K562 (cell line): ENCODE measurements around the gene RPL38. TPM values are rescaled to one million over a fixed set of nuclear protein-coding genes. Genes with fewer than 3 reads are reported as not detected.

Experiments used
- ATAC-seq: fragments of 200-7000 bp; cut with Tn5 transposase; 3 replicates; pipeline ENCODE4 v1.9.1; 2020; ENCODE audit warnings: moderate library complexity
- BruUV-seq: library from RNA; stranded (reverse); fragments of 400-500 nt; replicated peaks from 2 replicates; lab custom pipeline; 2021; lab: Mats Ljungman, UMichigan
- CTCF ChIA-PET: fragments of 300-600 bp; formaldehyde crosslinking; extraction: SDS; loops from one replicate; lab custom pipeline; 2021; ENCODE audit warnings: low intra/inter-chr PET ratio; lab: Yijun Ruan, JAX
- POLR2A ChIA-PET: fragments of 300-600, 350-650 bp; sonication (Branson Sonifier 250); formaldehyde crosslinking; extraction: SDS; loops from one replicate; lab custom pipeline; 2021; ENCODE audit warnings: antibody characterized with exemption, inconsistent platforms; lab: Yijun Ruan, JAX
- DNase-seq, 4 experiments: peaks; one replicate each; pipeline versions ENCODE4 v3.0.0 to v3.0.0-alpha.2; 2011 to 2018; ENCODE audit warnings: low spot score in 3 of 4, mixed read lengths in 3 of 4; ENCODE audit errors: extremely low read depth in 1 of 4
- FAIRE-seq: peaks from 2 replicates; lab custom pipeline; 2011; peaks lifted over from hg19 to GRCh38; lab: Jason Lieb, UNC
- H2AFZ ChIP-seq: 2 replicates; pipeline ENCODE4 v1.6.0; 2011; ENCODE audit warnings: low read depth, low read length, control low read depth, inconsistent platforms
- H3K27ac ChIP-seq: fragments of 200-600 bp; 3 replicates; pipeline ENCODE4 v1.8.0; 2011; ENCODE audit warnings: low read depth, mild to moderate bottlenecking, control low read depth, inconsistent platforms, low read length, moderate library complexity, mixed read lengths; ENCODE audit errors: extremely low read depth
- H3K27me3 ChIP-seq, 2 experiments: fragments of 300-600 bp in 1 of 2; 2 replicates in 1 of 2; 3 replicates in 1 of 2; pipeline versions ENCODE4 v1.6.0 to v1.8.0; 2011; ENCODE audit warnings: inconsistent platforms in 2 of 2, low read length in 2 of 2, mild to moderate bottlenecking in 1 of 2, mixed read lengths in 1 of 2, moderate library complexity in 1 of 2; ENCODE audit not compliant: control insufficient read depth in 2 of 2, insufficient read depth in 2 of 2
- H3K36me3 ChIP-seq: fragments of 300-600 bp; 3 replicates; pipeline ENCODE4 v1.8.0; 2011; ENCODE audit warnings: mild to moderate bottlenecking, low read length, inconsistent platforms; ENCODE audit not compliant: control insufficient read depth, insufficient read depth
- H3K4me1 ChIP-seq, 2 experiments: fragments of 200-600 bp in 1 of 2; replicated peaks in 1 of 2; 2 replicates in 1 of 2; 3 replicates in 1 of 2; pipeline versions ENCODE4 v1.5.1 to v1.8.0; 2011; ENCODE audit warnings: inconsistent platforms in 2 of 2, low read length in 2 of 2, mild to moderate bottlenecking in 1 of 2, mixed read lengths in 1 of 2, moderate library complexity in 1 of 2; ENCODE audit not compliant: control insufficient read depth in 2 of 2, insufficient read depth in 2 of 2
- H3K4me2 ChIP-seq: 2 replicates; pipeline ENCODE4 v1.6.1; 2011; ENCODE audit warnings: low read length, control low read depth, inconsistent platforms, mixed read lengths; ENCODE audit not compliant: insufficient read depth
- H3K4me3 ChIP-seq: fragments of 200-600 bp; sonication (generic), shearing (Covaris generic); 2 replicates; pipeline ENCODE4 v1.5.1; 2016; ENCODE audit warnings: control low read depth, inconsistent platforms
- H3K79me2 ChIP-seq: fragments of 200-600 bp; 3 replicates; pipeline ENCODE4 v1.8.0; 2011; ENCODE audit warnings: low read length, inconsistent platforms; ENCODE audit not compliant: control insufficient read depth, insufficient read depth
- H3K9ac ChIP-seq, 2 experiments: 2 replicates each; pipeline versions ENCODE4 v1.6.0 to v1.6.1; 2011; ENCODE audit warnings: low read depth in 2 of 2, low read length in 2 of 2, control low read depth in 1 of 2, inconsistent platforms in 1 of 2, mild to moderate bottlenecking in 1 of 2, mixed read lengths in 1 of 2; ENCODE audit not compliant: insufficient read depth in 1 of 2
- H3K9me1 ChIP-seq: one replicate; pipeline ENCODE4 v1.6.0; 2011; ENCODE audit warnings: inconsistent platforms, mild to moderate bottlenecking, low read length, moderate library complexity; ENCODE audit not compliant: control insufficient read depth, insufficient read depth
- H3K9me3 ChIP-seq: replicated peaks from 2 replicates; pipeline ENCODE4 v1.5.1; 2011; ENCODE audit warnings: low read depth, low read length, inconsistent platforms; ENCODE audit not compliant: control insufficient read depth, insufficient read depth
- H4K20me1 ChIP-seq: replicated peaks from 2 replicates; pipeline ENCODE4 v1.6.1; 2011; ENCODE audit warnings: low read length, inconsistent platforms, mixed read lengths; ENCODE audit not compliant: control insufficient read depth, insufficient read depth
- BHLHE40 ChIP-seq: IDR thresholded peaks from 2 replicates; pipeline ENCODE4 v1.6.1; 2011; ENCODE audit warnings: low read length, improper control_type of control experiment
- DNMT1 ChIP-seq: fragments of 450-650 bp; IDR thresholded peaks from 2 replicates; pipeline ENCODE4 v1.6.1; 2016; ENCODE audit warnings: antibody characterized with exemption, mild to moderate bottlenecking
- EHMT2 ChIP-seq: fragments of 450-650 bp; IDR thresholded peaks from 2 replicates; pipeline ENCODE4 v1.6.1; 2018; ENCODE audit warnings: antibody characterized with exemption
- KDM2B ChIP-seq: fragments of 250-450 bp; sonication (Bioruptor Pico); IDR thresholded peaks from 2 replicates; pipeline ENCODE4 v1.8.0; 2021; ENCODE audit warnings: mild to moderate bottlenecking, moderate library complexity
- L3MBTL2 ChIP-seq: fragments of 450-650 bp; IDR thresholded peaks from 2 replicates; pipeline ENCODE4 v1.6.1; 2016; ENCODE audit warnings: mild to moderate bottlenecking, moderate library complexity
- POLR2G ChIP-seq: fragments of 200-400 bp; formaldehyde crosslinking; IDR thresholded peaks from 2 replicates; pipeline ENCODE4 v1.6.1; 2017; ENCODE audit warnings: low read depth, mild to moderate bottlenecking, antibody characterized with exemption, low read length, moderate library complexity
- TBL1XR1 ChIP-seq, 2 experiments: IDR thresholded peaks; 2 replicates each; pipeline ENCODE4 v1.6.1; 2012; ENCODE audit warnings: improper control_type of control experiment in 2 of 2, low read length in 2 of 2, mild to moderate bottlenecking in 1 of 2
- ZC3H11A ChIP-seq: IDR thresholded peaks from 2 replicates; pipeline ENCODE4 v1.6.1; 2012; ENCODE audit warnings: low read depth, low read length, improper control_type of control experiment
- ZNF398 ChIP-seq: fragments of 250-450 bp; sonication (Bioruptor Pico); IDR thresholded peaks from 2 replicates; pipeline ENCODE4 v1.8.0; 2021; ENCODE audit warnings: moderate library complexity, mild to moderate bottlenecking, inconsistent platforms
- ZNF696 ChIP-seq: fragments of 250-450 bp; sonication (Bioruptor Pico); conservative IDR thresholded peaks from 2 replicates; pipeline ENCODE4 v1.4.0; 2020; ENCODE audit warnings: mild to moderate bottlenecking, moderate library complexity
- ZNF785 ChIP-seq: fragments of 250-450 bp; sonication (Bioruptor Pico); IDR thresholded peaks from 2 replicates; pipeline ENCODE4 v1.4.0; 2020; ENCODE audit warnings: mild to moderate bottlenecking
- WGBS: fragments of 100-300 bp; shearing (Covaris generic); methylation state at CpG from one replicate; pipeline ENCODE4 v1.1.6; 2016; ENCODE audit warnings: low coverage, mixed read lengths; ENCODE audit not compliant: insufficient coverage; ENCODE audit errors: missing lambda C conversion rate; 5-methylcytosine and 5-hydroxymethylcytosine counted together
- in situ Hi-C: fragments of 300-500 bp; cut with MboI; formaldehyde crosslinking; loops from 4 replicates; pipeline ENCODE4 v1.15.0; 2018; ENCODE audit warnings: inconsistent platforms, mixed read lengths
- intact Hi-C: fragments of 100-400 bp; cut with micrococcal nuclease; formaldehyde crosslinking; loops from 2 replicates; pipeline ENCODE4 v1.14.2; 2022
- polyA plus RNA-seq, 8 experiments: library from polyadenylated mRNA; depleted of rRNA in 4 of 8; stranded (reverse) in 5 of 8; unstranded in 3 of 8; fragments of >200 nt; fragmentation: Nextera tagmentation in 2 of 8; fragmentation: Illumina TruSeq in 1 of 8; extraction: Ambion mirVana in 2 of 8; extraction: Trizol in 1 of 8; gene quantifications; 2 replicates each; pipeline versions ENCODE4 v1.2.1 to v1.2.3, GENCODE V29; 2011 to 2014; ENCODE audit warnings: inconsistent platforms in 1 of 8, missing spikeins in 1 of 8
- total RNA-seq, 7 experiments: library from RNA; depleted of rRNA in 6 of 7; stranded (reverse); fragments of >200 nt in 6 of 7; fragmentation: Illumina TruSeq in 2 of 7; extraction: Trizol in 2 of 7; gene quantifications; 2 replicates each; pipeline versions ENCODE4 v1.2.1 to v1.2.3, GENCODE V29; 2011 to 2021; ENCODE audit warnings: low replicate concordance in 1 of 7
- TF ChIP-seq, protein P1 (sequence below), 2 experiments: fragments of 450-650 bp; IDR thresholded peaks; 2 replicates each; pipeline ENCODE4 v1.6.1; 2016; ENCODE audit warnings: mild to moderate bottlenecking in 2 of 2, borderline replicate concordance in 1 of 2, low read depth in 1 of 2, moderate library complexity in 1 of 2

Gene RPL38
- total and polyA plus RNA-seq, 9 of the 15 experiments (the other 6 are each of a cell fraction or from before 2014, with no cell fraction given), result 1,224 to 3,864 (median 1,939) TPM

DNA sequence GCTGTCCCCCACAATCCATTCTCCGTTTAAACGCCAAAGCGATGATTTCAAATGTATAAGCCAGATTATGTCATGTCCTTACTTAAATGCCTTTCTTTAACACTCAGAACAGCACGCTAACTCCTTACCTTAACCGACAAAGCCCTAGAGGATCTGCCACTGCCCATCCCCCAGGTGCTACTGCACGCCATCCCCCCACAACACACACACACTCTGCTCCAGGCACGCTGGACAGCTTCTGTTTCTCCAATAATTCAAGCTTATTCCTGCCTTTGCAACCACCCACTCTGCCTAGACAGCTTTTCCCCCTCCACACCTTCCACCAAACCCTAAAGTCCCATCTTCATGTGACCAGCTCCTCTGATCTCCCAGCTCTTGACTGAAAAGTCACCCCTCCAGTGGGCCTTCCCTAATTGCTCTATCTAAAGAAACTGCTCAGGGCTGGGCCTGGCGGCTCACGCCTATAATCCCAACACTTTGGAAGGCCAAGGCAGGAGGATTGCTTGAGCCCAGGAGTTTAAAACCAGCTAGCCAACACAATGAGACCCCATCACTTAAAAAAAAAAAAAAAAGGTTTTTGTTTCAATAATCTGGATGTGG, 38.9 kb upstream of the RPL38 start:
- Histone ChIP-seq H4K20me1 (no peaks in the 10 kb centered on the region), H3K36me3 (no peaks in the 10 kb centered on the region), H3K9me3 (no peaks in the 10 kb centered on the region), H2AFZ (no peak overlapping the region), H3K9ac (no peak overlapping the region), H3K4me1 (peaks cover 12 to 13% of the 10 kb centered on the region in 2 experiments; a peak in 4 of 5 replicates), H3K4me3 (no peak overlapping the region), H3K27me3 (peaks cover 5 to 32% of the 10 kb centered on the region in 2 experiments; a peak in 4 of 5 replicates), H3K4me2 (no peak overlapping the region; the same call in 1 of the 2 replicates), H3K27ac (no peak overlapping the region), H3K79me2 (no peaks in the 10 kb centered on the region), H3K9me1 (no peaks in the 10 kb centered on the region)
- intact Hi-C loops (no loop called here), in situ Hi-C loops (no loop called here)
- 25% methylated on average over 9 of the region's 9 CpGs for WGBS
- ATAC-seq (no peak), FAIRE-seq (no peak), DNase-seq (no peak)
- BruUV-seq, result no TSS peak
- ChIA-PET POLR2A (interaction anchor here (0.7 kb wide), 1 partner anchor 18 kb away, joined by 4 read pairs; no protein-coding TSS in a partner anchor), CTCF (no interaction called here)
- no peak for TF ChIP-seq POLR2G
- TF ChIP-seq, protein P1, sequence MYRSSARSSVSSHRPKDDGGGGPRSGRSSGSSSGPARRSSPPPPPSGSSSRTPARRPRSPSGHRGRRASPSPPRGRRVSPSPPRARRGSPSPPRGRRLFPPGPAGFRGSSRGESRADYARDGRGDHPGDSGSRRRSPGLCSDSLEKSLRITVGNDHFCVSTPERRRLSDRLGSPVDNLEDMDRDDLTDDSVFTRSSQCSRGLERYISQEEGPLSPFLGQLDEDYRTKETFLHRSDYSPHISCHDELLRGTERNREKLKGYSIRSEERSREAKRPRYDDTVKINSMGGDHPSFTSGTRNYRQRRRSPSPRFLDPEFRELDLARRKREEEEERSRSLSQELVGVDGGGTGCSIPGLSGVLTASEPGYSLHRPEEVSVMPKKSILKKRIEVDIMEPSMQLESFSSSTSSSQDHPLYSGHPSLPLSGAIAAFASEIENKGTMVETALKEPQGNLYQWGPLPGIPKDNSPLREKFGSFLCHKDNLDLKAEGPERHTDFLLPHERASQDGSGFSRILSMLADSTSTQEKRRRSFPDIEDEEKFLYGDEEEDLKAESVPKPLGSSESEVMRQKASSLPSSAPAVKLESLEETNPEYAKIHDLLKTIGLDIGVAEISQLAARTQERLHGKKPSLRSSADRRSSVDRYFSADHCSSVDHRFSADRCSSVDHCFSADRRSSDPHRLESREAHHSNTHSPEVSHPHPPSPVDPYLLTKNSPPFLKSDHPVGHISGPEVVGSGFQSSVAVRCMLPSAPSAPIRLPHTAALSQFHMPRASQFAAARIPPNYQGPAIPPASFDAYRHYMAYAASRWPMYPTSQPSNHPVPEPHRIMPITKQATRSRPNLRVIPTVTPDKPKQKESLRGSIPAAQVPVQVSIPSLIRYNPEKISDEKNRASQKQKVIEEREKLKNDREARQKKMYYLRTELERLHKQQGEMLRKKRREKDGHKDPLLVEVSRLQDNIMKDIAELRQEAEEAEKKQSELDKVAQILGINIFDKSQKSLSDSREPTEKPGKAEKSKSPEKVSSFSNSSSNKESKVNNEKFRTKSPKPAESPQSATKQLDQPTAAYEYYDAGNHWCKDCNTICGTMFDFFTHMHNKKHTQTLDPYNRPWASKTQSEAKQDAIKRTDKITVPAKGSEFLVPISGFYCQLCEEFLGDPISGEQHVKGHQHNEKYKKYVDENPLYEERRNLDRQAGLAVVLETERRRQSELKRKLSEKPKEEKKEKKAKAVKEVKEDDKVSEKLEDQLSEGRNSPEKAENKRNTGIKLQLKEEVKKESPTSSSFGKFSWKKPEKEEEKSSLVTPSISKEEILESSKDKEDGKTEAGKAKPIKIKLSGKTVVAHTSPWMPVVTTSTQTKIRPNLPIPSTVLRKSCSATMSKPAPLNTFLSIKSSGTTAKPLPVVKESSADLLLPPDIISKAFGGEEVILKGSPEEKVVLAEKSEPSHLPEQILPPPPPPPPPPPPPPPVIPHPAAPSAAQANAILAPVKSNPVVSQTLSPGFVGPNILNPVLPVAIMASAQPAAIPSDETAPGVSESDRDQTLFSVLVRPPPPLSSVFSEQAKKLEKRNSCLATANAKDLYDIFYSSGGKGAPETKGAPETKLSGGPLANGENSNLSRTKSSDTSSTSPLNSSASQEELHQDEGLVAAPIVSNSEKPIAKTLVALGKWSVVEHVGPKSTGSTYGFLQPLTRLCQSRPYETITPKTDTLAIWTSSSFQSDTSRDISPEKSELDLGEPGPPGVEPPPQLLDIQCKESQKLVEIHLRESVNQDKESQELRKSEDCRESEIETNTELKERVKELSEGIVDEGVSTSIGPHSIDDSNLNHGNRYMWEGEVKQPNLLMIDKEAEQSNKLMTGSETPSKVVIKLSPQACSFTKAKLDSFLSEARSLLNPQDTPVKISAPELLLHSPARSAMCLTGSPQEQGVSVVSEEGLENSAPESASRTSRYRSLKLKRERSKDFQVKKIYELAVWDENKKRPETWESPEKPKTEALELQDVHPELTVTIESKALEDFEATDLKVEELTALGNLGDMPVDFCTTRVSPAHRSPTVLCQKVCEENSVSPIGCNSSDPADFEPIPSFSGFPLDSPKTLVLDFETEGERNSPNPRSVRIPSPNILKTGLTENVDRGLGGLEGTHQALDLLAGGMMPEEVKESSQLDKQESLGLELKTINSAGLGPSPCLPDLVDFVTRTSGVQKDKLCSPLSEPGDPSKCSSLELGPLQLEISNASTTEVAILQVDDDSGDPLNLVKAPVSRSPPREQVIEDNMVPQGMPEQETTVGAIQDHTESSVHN (IDR thresholded peaks at IDR 0.05; ENCODE audit: borderline replicate concordance in 1 of 2, low read depth in 1 of 2), result no peak
- TF ChIP-seq ZC3H11A, result no peak
- TF ChIP-seq L3MBTL2, result no peak
- no peak for TF ChIP-seq EHMT2
- no peak for TF ChIP-seq TBL1XR1 (IDR thresholded peaks at IDR 0.05; ENCODE audit: low read length in 2 of 2)
- TF ChIP-seq ZNF696 (CRISPR knock-in tag), result no peak
- TF ChIP-seq KDM2B, result no peak
- TF ChIP-seq DNMT1, result no peak
- TF ChIP-seq ZNF785 (CRISPR knock-in tag), result no peak
- TF ChIP-seq ZNF398, result no peak
- TF ChIP-seq BHLHE40, result no peak
